Left colon (tissue), 2 donors: ENCODE data around the gene CALHM5. TPM values are rescaled to one million over a fixed set of nuclear protein-coding genes. Genes with fewer than 3 reads are reported as not detected.
A peak's percentile ranks its signal among the peaks of the same experiment; 100 is the strongest.
"Not testable (repeated sequence)": the region's sequence is repeated elsewhere in the genome, so short reads cannot be mapped to it uniquely, and the experiment has no call there.

ENCODE experiments used
- ATAC-seq: fragments of 200-7000 bp; cut with Tn5 transposase; one replicate; pipeline ENCODE4 v1.9.1; 2020; ENCODE audit warnings: mild to moderate bottlenecking, moderate library complexity
- DNase-seq, 2 donors: peaks; one replicate each; pipeline ENCODE4 v3.0.0-alpha.2; 2020
- intact Hi-C, 2 donors: fragments of 100-400 bp; cut with DNase I in 1 of 2; cut with micrococcal nuclease in 1 of 2; formaldehyde crosslinking; loops; one replicate each; pipeline versions ENCODE4 v1.11.2 to v1.14.0; 2022; cut with DNase I, micrococcal nuclease
- long read RNA-seq: library from polyadenylated mRNA; unstranded; transcript quantifications from one replicate; pipeline ENCODE4 v2.0.0, GENCODE V29; 2021
- total RNA-seq, 2 donors: library from RNA; stranded (reverse); fragmentation: NEBNext Ultra II Directional; extraction: Animal tissue kit (Norgen Biotek cat#: 25700); gene quantifications; one replicate each; pipeline ENCODE4 v1.2.1, GENCODE V29; 2021
- donor health status: DM: no; HTN: no; CAD: no.
- donor health status: DM: yes; HTN: yes; CAD: no.

CALHM5 gene, protein sequence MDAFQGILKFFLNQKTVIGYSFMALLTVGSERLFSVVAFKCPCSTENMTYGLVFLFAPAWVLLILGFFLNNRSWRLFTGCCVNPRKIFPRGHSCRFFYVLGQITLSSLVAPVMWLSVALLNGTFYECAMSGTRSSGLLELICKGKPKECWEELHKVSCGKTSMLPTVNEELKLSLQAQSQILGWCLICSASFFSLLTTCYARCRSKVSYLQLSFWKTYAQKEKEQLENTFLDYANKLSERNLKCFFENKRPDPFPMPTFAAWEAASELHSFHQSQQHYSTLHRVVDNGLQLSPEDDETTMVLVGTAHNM
- total RNA-seq = under 1 TPM; 0.18 to 0.64 TPM
- long read RNA-seq, full-length matches to known transcripts = 1 of 1 reads
- long read RNA-seq, partial matches to known transcripts = 0 of 1 reads
- long read RNA-seq, other reads (novel, unspliced or antisense) = 0 of 1 reads

DNA sequence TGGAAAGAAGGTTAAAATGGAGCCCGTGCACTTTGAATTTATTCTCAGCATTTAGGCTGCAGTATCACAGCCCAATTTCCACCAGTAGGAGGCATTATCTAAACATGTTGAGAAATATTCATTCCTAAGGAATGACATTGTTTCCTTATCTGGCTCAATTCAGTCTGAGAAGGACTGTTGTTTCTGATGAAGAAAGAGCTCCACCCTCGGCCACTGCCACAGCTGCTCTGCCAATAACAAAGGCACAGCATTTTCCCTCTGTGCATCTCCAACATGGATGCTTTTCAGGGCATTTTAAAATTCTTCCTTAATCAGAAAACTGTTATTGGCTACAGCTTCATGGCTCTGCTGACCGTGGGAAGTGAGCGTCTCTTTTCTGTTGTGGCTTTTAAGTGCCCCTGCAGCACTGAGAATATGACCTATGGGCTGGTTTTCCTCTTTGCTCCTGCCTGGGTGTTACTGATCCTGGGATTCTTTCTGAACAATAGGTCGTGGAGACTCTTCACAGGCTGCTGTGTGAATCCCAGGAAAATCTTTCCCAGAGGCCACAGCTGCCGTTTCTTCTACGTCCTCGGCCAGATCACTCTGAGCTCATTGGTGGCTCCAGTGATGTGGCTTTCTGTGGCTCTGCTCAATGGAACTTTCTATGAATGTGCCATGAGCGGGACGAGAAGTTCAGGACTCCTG, at the start of gene CALHM5:
Gene CALHM5 (plus strand): TSS at position 216 of the 687 bp plus-strand sequence. CDS start 58 bp downstream, at position 274.
- intact Hi-C loops = no loop called here
- DNase-seq (no peak), ATAC-seq (peak; percentile 41)

- DNase-seq = peak; percentile 31 to 58
- ATAC-seq = peak; percentile 80
- intact Hi-C loops = no loop called here
Observed at GRCh38 chr6:116461932-116462885, 49.2 kb upstream of the CALHM5 start.

GRCh38 chr6:116463301-116463700, 48.1 kb upstream of the CALHM5 start:
- no peak for ATAC-seq
- intact Hi-C loops = no loop called here
- DNase-seq = no peak

DNA sequence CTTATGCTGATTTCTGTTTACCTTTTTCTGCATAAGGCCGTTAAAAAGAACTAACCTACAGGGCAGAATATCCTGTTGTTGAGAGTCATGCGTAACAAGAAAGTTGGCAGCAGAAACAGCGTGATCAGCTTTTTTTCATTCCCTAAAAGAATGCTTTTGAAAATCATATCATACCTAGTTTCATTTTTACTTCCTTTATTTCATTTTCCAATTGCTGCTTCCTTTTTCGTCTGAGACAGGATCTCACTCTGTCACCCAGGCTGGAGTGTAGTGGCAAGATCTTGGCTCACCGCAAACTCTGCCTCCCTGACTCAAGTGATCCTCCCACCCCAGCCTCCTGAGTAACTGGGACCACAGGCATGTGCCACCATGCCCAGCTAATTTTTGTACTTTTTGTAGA, 46.2 kb upstream of the CALHM5 start:
- intact Hi-C loops = no loop called here

GRCh38 chr6:116467096-116467495, 44.3 kb upstream of the CALHM5 start:
- DNase-seq = no peak
- intact Hi-C loops = no loop called here
- no peak for ATAC-seq

More for the DNA sequence above, 46.2 kb upstream of the CALHM5 start:
- DNase-seq = no peak
- no peak for ATAC-seq

GRCh38 chr6:116467514-116467913, 43.9 kb upstream of the CALHM5 start:
- DNase-seq (no peak), ATAC-seq (no peak)
- intact Hi-C loops = no loop called here

DNA sequence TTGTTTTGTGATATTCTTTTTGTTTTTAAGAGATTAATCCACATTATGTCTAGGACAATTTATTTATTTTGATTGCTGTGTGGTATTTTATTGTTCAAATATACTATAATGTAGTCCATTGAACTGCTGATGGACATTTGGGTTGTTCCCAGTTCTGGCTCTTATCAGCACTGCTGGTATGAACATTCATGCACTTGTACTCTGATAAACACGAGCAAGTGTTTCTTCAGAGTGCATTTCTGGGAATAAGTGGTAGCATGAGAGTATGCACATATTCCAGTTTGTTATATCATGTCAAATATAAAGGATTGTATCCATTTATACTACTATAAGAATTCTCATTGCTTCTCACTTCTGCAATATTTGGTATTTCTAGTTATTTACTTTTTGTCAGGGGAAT, 43.1 kb upstream of the CALHM5 start:
- ATAC-seq = no peak

GRCh38 chr6:116471531-116471930, 39.9 kb upstream of the CALHM5 start:
- no peak for DNase-seq
- intact Hi-C loops = no loop called here
- no peak for ATAC-seq

More for the DNA sequence above, 43.1 kb upstream of the CALHM5 start:
- no peak for DNase-seq
- intact Hi-C loops = no loop called here

GRCh38 chr6:116472706-116473105, 38.7 kb upstream of the CALHM5 start:
- DNase-seq (no peak), ATAC-seq (no peak)
- intact Hi-C loops = no loop called here

GRCh38 chr6:116475141-116475540, 36.3 kb upstream of the CALHM5 start:
- DNase-seq = no peak
- intact Hi-C loops = no loop called here
- no peak for ATAC-seq

DNA sequence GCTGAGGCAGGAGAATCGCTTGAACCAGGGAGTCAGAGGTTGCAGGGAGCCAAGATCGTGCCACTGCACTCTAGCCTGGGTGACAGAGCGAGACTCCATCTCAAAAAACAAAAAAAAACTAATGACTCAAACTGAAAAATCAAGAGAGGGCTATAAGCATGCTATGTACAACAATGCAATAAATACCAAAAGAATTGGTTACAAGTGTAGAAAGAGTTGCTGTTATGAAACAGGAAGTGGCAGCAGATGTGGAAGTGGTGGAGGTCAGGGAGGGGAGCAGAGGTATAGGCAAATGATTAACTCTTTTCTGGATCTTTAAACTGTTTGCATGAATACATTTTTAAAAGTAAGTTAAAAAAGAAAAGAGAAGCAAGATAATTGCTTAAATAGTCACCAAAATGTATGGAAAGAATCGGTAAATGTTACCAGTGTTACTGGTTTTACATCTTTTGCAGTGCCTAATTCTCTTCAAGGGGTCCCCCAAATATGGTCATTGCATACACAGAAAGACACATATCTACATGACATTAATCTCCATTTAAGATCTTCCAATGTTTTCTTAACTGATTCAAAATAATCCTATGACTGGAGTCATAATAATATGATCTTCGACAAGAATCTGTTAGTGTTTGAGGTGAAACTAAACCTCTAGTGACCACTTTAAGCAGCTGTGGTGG, 35.3 kb upstream of the CALHM5 start:
- DNase-seq (no peak), ATAC-seq (peak; percentile 50)
- intact Hi-C loops = no loop called here

DNA sequence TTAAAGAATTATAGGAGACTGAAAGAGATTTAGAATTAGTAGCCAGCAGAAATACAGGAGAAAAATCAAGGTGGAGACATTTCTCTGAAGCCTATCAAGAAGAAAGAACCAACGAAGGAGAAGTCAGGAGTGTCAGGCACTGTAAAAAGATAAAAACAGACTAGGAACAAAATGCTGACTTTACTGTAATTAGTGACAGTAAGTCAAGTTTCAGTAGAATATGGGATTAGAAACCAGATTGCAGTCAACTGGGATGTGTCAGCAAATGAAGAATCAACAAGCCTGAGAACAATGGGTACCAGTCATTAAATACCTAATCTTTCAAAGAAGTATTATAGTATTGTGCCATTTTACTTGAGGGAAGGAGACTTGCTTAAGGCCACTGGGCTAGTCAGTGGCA, 28.7 kb upstream of the CALHM5 start:
- intact Hi-C loops = no loop called here
- ATAC-seq = no peak
- DNase-seq = no peak

- ATAC-seq = no peak
- DNase-seq = no peak
- intact Hi-C loops = no loop called here
Observed at GRCh38 chr6:116483616-116484015, 27.8 kb upstream of the CALHM5 start.

GRCh38 chr6:116485559-116486184, 25.8 kb upstream of the CALHM5 start:
- intact Hi-C loops = no loop called here
- DNase-seq (no peak), ATAC-seq (no peak)

DNA sequence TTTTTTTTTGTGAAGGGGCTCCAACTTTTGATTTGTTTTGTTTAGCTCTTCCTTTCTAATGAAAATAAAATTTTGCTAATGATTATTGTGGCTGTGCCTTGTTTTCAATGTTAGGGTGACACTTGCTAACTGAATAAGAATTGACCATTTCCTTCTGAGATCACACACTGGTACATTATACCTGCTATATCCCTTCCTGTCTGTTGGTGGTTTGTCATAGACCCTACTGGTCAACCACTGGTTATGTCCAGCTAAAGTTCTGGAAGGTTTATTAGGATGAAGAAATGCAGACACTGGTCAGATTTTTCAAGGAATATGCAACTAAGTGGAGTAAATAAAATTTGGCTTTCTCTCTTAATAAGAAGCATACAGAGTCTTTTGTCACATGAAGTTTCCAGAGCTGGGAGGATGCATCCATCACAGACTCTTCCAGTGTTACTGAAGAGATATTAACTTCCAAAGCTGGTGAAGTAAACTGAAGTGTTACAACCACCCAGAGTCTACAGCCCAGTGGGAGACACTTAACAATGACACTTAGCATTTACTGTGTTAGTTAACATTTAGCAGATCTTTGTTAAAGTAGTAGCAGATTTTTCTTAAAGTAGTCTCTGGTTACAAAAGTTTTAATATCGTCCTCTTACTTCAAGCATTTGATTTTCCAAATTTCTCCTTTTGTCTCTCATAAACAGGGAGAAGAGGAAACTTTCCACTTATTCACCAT, 19.7 kb upstream of the CALHM5 start:
- intact Hi-C loops = no loop called here
- ATAC-seq = no peak
- no peak for DNase-seq

GRCh38 chr6:116492331-116493067, 18.9 kb upstream of the CALHM5 start:
- ATAC-seq (no peak), DNase-seq (no peak)
- intact Hi-C loops = no loop called here

DNA sequence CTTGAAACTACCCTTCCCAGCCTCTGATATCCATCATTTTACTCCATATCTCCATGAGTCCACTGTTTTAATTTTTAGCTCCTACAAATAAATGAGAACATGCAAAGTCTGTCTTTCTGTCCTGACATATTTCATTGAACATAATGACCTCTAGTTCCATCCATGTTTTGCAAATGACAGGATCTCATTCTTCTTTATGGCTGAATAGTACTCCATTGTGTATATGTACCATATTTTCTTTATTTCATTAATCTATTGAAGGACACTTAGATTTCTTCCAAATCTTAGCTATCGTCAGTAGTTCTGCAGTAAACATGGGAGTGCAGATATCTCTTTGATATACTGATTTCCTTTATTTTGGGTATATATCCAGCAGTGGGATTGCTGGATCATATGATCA, 16.3 kb upstream of the CALHM5 start:
- intact Hi-C loops, DNase-seq, ATAC-seq: not testable (repeated sequence)
